GM19099 (cell line): Measurements from ENCODE around the gene IGF1.

Source experiments
- POLR2A ChIP-seq: IDR thresholded peaks from 3 replicates; pipeline ENCODE4 v1.6.1; 2011; ENCODE audit warnings: low read depth; ENCODE audit not compliant: insufficient read length; ENCODE audit errors: extremely low read depth

The IGF1 gene

DNA sequence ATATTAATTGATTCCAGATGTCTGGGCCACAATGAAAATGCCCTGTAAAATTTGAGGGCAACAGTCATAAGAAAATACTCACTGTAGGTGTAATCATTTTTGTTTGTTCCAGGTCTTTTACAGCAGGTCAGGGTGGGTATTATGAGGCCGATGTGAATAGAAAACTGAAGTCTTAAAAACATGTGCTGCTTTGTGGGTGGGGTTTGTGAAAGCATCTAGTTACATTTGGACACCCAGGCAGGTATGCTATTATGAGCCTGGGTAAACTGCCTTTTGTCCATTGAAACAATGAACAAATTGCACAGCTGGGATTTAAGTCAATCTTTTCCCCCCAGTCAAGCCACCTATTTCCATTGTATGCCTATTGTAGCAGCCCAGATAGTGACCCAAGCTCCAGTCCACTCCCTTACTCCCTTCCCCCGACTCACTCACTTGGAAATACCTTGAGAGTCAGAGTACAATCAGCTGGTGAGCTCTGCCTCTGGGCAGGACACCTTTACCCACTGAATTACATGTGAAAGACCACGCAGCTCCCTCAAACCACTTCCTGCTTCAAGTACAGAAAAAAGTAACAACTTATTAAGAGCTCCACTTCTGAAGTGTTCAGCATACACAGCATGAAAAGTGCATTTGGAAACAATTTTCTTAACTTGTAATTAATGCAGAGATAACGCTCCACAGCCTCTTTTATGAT is 1.8 kb downstream of the IGF1 start:
- TF ChIP-seq POLR2A = peak; percentile 26

DNA sequence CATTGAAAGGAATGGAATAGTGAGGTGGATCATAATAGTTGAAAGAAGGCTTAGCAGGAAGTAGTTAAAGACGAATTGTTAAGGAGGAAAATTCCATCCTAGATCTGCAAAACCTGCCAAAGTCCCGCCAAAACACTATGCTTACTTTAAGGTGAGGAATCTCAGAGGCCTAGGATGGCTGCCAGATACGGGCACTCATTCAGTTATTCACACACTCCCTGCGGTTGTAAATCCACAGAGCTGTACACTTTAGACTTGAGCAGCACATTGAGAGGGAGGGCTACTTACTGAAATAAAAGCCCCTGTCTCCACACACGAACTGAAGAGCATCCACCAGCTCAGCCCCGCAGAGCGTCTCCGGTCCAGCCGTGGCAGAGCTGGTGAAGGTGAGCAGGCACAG is 5.0 kb downstream of the IGF1 start:
- no peak for TF ChIP-seq POLR2A

DNA sequence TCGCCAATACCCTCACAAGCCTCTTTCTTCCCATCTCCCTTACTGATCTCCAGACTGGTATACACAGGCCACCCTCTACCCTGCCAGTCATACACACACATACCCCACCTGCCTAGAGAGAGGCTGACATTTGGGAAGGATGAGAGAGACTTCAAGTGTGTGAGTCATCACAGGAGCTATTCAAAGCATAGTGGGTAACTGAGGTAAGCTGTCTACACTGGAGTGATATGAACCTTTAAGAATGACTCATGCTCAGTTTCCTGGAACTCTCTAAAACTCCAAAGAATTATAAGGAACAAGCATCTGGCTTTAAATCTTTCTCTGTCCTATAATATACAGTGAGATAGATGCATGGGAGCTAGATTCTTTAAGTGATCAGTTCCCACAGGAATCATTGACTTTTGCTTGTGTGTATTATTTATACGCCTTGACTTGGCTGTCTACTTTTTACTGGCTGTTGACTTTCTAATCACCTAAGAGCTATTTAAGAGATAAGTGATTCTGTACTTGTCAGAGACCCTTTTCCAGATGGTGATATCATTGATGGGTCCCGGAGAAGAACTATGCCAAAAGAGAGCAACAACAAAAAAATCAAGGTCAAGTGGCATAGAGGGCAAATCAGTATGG is 5.8 kb downstream of the IGF1 start:
- TF ChIP-seq POLR2A = no peak

DNA sequence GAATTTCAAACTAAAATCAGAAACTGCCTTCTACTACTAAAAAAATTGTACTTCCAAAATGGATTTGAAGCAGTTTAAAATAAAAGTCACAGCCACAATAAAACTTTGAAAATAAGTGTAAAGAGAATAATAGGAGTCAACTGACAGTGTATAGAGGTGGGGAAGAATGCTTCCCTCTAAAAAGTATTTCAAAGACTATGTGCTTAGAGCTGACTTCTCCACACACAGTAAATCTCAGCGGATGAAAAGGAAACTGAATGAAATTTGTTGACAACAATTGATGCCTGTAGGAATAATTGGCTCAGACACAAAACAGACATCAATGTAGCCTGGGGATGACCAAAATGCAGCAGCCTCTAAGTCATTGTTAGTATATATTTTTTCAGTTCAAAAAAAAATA is 7.9 kb downstream of the IGF1 start:
- TF ChIP-seq POLR2A = no peak

DNA sequence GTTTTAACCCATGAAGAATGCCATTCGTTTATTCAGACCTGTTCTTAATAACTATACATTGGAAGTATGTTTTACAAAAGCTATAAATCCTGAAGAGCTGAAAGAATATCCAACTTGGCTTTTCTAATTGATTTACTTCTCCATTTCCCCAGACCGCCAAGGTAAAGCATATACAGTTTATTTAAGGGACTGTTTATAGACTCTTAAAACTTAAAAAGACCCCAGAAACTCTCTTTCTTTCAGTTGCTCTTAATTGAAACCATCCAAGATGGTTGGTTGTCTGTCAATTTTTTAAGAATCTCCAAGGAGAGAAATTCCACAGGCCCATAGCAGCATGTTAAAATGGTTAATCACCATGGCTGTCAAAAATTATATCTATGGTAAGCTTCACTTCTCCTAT is 8.8 kb downstream of the IGF1 start:
- no peak for TF ChIP-seq POLR2A

DNA sequence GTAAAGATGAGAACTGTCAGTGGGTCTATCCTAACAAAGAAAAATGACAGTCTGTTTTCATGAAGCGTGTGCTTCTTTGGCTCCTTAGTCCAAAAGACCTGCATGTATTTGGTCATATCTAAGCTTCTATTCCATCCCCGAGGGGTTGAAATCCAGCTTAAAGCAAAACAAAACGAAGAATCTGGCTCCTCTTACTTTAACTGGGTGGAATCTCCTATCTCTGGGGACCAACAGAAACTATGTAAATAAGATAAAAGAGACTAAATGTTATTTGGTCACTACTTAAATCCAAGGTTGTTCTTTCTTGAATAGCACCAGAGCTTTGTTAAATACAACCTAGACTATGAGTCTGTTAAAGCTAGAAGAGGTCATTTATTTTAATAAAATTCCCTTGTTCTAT is 9.4 kb downstream of the IGF1 start:
- no peak for TF ChIP-seq POLR2A

DNA sequence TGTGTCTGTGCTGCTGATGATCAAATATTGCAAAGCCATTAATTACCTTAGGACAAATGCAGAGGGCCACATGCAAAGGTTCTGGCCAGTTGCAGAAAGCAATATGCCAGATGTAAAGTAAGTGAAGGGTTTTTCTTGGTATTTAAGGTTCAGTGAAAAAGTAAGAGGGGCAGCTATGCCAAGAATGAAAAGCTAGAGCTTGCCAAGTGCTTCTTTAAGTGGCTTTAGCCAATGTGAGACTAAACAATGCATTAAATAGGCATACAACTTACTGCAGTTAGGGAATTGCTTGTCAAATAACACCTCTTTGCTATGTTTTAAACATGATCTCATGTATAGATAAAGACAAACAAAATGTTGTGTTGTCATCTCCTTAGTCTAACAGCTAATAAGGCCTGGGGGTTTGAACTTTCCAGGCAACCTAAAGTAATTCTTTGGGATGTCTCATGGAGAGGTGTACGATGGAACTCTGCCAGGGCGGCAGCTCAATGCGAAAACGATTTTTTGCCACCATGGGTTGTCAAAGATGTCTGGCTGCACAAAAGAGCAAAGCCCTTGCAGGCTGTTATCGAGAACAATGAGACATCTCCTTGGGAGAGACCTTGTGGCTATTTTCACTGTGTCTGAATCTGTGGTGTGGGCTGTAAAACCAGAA is 12.0 kb downstream of the IGF1 start:
- no peak for TF ChIP-seq POLR2A

DNA sequence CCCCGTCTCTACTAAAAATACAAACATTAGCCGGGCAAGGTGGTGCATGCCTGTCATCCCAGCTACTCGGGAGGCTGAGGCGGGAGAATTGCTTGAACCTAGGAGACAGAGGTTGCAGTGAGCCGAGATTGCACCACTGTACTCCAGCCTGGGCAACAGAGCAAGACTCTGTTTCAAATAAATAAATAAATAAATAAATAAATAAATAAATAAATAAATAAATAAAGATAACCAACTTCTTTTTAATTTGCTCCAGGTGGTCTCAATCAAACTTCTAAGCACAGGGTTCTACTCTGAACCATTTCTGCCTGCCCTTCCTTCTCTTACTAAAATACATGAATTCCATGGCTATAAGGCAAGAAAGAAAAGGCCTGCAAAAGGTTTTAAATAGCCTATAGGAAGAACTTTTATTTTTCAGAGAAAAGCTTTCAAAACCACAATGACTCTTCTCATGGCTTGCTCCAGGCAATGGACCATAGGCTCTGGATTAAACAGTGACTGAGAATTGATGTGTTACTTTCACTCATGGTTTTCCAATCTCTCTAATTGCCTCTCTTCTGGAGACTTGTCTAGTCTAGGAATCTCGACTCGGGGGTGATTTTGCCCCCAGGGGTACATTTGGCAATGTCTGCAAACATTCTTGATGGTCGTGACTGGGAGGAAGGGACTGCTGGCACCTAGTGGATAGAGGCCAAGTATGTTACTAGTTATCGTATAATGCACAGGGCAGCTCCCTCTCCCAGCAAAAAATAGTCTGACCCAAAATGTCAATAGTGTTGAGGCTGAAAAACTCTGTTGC is 14.4 kb downstream of the IGF1 start:
- no peak for TF ChIP-seq POLR2A

DNA sequence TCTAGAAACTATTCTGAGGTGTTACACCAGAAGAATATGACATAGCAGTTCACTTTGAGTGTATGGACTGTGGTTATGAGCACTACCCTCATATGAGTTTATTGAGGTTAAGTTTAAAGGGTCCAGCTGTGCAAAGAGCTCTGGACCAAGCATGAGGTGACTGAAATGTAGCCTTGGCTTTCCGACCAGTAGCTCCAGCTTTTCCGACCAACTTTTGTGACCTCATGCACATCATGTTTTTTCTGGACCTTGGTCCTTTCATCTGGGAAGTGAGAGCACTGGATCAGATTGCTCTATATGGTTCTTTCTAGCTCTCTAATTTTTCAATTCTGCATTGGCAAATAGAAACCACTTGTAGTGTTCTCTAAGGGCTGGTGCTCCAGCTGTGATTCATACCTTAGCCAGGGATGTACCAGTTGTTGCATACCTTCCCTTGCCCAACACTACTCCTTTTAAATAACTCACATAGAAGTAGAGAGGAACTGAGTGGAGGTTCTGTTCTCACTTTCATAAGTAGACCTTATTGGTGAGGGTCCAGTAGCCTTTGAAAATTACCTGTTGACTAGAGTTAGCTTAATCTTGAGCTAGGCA is 16.6 kb downstream of the IGF1 start:
- no peak for TF ChIP-seq POLR2A

DNA sequence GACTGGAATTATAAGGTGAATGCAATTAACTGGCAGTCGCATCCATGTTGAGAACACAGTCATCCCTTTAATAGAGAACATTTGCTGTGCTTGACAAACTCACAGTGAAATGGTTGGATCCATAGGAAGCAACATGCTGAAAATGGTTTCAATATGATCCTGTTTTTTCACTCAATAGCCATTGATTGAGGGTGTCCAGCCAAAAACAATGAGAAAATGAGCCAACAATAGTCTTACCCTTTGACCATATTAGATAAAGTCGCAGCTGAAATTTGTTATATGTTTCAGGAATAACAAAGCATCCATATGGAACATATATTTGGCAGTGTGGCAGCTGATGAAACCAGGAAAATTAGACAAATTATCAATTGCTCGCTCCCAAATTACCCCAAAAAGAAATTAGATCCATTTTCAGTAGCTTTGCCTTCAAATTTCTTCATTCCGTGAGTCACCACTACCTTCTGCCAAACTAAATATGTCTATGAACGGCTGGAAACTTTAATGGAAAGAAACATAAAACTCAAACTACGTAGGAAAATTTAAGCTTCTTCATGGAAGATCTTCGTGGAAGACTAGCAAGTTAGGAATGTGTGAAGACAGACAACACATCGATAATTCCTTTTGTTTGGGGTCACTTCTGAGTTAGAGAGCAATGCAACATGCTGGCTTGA is 17.4 kb downstream of the IGF1 start:
- no peak for TF ChIP-seq POLR2A

DNA sequence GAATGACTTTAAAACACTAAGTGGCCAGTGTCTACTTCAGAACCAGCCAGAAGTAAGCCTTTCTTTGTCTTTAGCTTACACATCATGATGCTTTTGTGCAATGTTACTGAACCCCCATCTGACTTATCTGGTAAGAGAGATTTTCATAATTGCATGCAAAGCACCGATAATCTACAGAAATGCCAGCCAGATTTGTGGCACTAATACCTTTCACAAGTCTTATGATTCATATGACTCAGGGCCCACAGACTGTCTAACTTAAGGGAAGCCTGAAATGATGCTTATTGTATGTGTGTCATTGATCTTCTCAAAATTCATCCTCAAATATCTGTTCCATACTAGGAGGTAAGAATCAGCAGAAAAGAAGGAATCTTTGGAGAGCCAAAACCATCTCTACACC is 18.0 kb downstream of the IGF1 start:
- TF ChIP-seq POLR2A = no peak

DNA sequence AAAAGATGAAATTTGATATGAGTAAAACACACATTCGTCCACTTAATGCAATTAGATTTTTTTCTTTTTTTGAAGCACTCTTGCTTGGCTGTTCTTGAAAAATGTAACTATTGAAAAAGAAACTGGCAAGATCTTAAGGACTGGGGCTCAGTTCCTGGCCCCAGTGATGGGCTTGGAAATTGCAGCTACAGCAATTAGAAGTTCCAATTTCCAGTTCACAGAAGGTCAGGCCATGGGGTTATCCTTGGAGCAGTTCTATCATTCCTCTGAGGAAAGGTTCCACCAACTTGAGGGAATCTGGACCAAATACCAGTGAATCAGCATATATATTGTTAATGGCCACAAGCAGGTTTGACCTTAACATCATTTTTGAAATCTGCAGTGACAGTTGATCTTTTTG is 18.9 kb downstream of the IGF1 start:
- no peak for TF ChIP-seq POLR2A

DNA sequence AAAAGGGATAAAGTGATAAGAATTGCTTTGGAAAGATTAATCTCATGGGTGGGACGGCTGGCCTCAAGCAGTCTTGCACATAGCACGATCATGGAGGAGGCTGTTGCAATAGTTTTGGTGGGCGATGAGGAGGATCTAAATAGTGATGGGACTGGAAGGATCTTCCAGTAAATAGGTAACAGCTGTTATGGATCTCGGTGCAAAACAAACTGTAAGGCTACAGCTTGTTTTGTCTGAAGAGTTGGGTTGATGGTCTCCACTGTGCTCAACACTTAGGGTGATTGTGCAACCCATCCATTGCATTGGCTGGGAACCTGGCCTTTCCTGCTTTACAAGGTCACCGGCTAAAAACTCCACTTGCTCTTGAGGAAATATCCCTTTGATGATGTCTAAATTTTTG is 21.0 kb downstream of the IGF1 start:
- no peak for TF ChIP-seq POLR2A
